OCI-LY1 (cell line): ENCODE measurements around the gene ASAP3.

Experiments
- H2AFZ ChIP-seq: fragments of 200-600 bp; sonication (generic), shearing (Covaris generic); 2 replicates; pipeline ENCODE4 v1.6.0; 2014; ENCODE audit warnings: antibody characterized with exemption, mild to moderate bottlenecking, low read length
- H3F3A ChIP-seq: fragments of 200-600 bp; sonication (generic), shearing (Covaris generic); 2 replicates; pipeline ENCODE4 v1.6.0; 2014; ENCODE audit warnings: mild to moderate bottlenecking, antibody characterized with exemption, low read length, moderate library complexity; ENCODE audit not compliant: insufficient read depth
- H3K27ac ChIP-seq: fragments of 200-600 bp; sonication (generic); 2 replicates; pipeline ENCODE4 v1.5.1; 2014; ENCODE audit warnings: low read length, mixed run types, mild to moderate bottlenecking, low read depth; ENCODE audit not compliant: poor library complexity, severe bottlenecking
- H3K27me3 ChIP-seq: fragments of 200-600 bp; sonication (generic); 2 replicates; pipeline ENCODE4 v1.6.0; 2014; ENCODE audit warnings: antibody characterized with exemption, mild to moderate bottlenecking, low read length, moderate library complexity; ENCODE audit not compliant: insufficient read depth
- H3K36me3 ChIP-seq: fragments of 200-600 bp; sonication (generic); 2 replicates; pipeline ENCODE4 v1.6.1; 2014; ENCODE audit warnings: mild to moderate bottlenecking, antibody characterized with exemption, low read length, moderate library complexity, mixed read lengths; ENCODE audit not compliant: insufficient read depth
- H3K4me1 ChIP-seq: fragments of 200-600 bp; sonication (generic); 2 replicates; pipeline ENCODE4 v1.5.1; 2014; ENCODE audit warnings: mild to moderate bottlenecking, low read length, moderate library complexity; ENCODE audit not compliant: insufficient read depth, severe bottlenecking
- H3K4me2 ChIP-seq: fragments of 200-600 bp; sonication (generic), shearing (Covaris generic); 2 replicates; pipeline ENCODE4 v1.6.1; 2014; ENCODE audit warnings: low read length
- H3K4me3 ChIP-seq: fragments of 200-600 bp; sonication (generic); 2 replicates; pipeline ENCODE4 v1.5.1; 2014; ENCODE audit warnings: low read length, low read depth, mild to moderate bottlenecking, mixed read lengths; ENCODE audit not compliant: poor library complexity, severe bottlenecking
- H3K79me2 ChIP-seq: fragments of 200-600 bp; shearing (Covaris generic); 2 replicates; pipeline ENCODE4 v1.6.1; 2016; ENCODE audit warnings: mixed run types, low read length, mixed read lengths; ENCODE audit not compliant: insufficient read depth
- H3K9ac ChIP-seq: fragments of 200-600 bp; sonication (generic), shearing (Covaris generic); 2 replicates; pipeline ENCODE4 v1.6.1; 2014; ENCODE audit warnings: mild to moderate bottlenecking, low read length, mixed read lengths
- H3K9me2 ChIP-seq: fragments of 200-600 bp; sonication (generic), shearing (Covaris generic); 2 replicates; pipeline ENCODE4 v1.6.1; 2014; ENCODE audit warnings: low read depth, mild to moderate bottlenecking, low read length, mixed read lengths
- H3K9me3 ChIP-seq: fragments of 200-600 bp; shearing (Covaris generic); 2 replicates; pipeline ENCODE4 v1.6.1; 2014; ENCODE audit warnings: low read length, mixed read lengths
- H4K20me1 ChIP-seq: fragments of 200-600 bp; sonication (generic), shearing (Covaris generic); 2 replicates; pipeline ENCODE4 v1.6.0; 2016; ENCODE audit warnings: mild to moderate bottlenecking, low read length; ENCODE audit not compliant: insufficient read depth
- EZH2 ChIP-seq: fragments of 200-600 bp; sonication (generic), shearing (Covaris generic); IDR thresholded peaks from 2 replicates; pipeline ENCODE4 v1.8.0; 2017; ENCODE audit warnings: borderline replicate concordance, mixed run types, mild to moderate bottlenecking, antibody characterized with exemption, low read length, moderate library complexity, mixed read lengths
- TF ChIP-seq, protein P1 (sequence below): fragments of 200-600 bp; sonication (generic), shearing (Covaris generic); IDR thresholded peaks from 2 replicates; pipeline ENCODE4 v1.5.1; 2017; ENCODE audit warnings: mild to moderate bottlenecking, antibody characterized with exemption, low read length, moderate library complexity, mixed read lengths

The ASAP3 gene

DNA sequence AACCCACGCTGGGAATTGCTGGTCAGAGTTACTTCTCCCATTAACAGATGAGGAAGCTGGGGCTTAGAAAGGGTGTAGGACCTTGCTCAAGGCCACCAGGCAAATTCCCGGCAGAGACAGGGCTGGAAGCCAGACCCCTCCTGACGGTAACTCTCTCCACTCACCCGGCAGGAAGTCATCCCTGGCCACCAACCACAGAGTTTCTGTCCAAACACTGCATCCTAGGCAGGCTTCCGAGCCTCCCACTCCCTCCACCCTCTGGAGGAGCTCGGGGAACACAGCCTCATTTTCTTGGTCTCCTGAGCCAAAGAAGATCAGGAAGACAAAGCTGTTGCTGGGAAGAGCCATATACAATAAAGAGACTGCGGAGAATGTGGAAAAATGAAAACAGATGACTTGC, 89.3 kb downstream of the ASAP3 start:
- no peak overlapping the region for H3K4me3 ChIP-seq
- no peak overlapping the region for H3K4me2 ChIP-seq

DNA sequence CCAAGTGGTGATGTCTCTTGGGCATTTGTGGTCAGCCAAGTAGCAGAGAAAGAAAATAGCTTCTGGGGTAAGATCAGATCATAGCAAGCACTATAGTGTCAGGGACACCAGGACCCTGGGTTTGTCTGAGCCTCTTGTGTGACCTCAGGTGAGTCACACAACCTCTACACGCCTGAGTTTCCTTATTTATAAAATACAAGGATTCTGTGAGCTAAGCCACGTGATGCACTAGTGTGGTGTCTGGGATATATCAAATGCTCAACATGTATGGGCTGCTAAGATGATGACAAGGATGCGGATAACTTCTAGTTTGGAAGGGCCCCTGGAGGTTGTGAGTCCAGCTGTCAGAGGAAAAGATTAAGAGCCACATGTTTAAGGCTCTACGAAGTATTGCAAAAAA, 89.8 kb downstream of the ASAP3 start:
- Histone ChIP-seq H3K4me3 (no peak overlapping the region), H3K79me2 (no peaks in the 10 kb centered on the region), H3K9me3 (no peaks in the 10 kb centered on the region), H3F3A (no peaks in the 10 kb centered on the region), H3K9me2 (no peaks in the 10 kb centered on the region), H4K20me1 (no peaks in the 10 kb centered on the region), H2AFZ (no peak overlapping the region), H3K36me3 (no peaks in the 10 kb centered on the region), H3K4me2 (no peak overlapping the region), H3K4me1 (no peaks in the 10 kb centered on the region), H3K27me3 (no peaks in the 10 kb centered on the region), H3K27ac (no peak overlapping the region), H3K9ac (no peak overlapping the region)
- TF ChIP-seq, protein P1, sequence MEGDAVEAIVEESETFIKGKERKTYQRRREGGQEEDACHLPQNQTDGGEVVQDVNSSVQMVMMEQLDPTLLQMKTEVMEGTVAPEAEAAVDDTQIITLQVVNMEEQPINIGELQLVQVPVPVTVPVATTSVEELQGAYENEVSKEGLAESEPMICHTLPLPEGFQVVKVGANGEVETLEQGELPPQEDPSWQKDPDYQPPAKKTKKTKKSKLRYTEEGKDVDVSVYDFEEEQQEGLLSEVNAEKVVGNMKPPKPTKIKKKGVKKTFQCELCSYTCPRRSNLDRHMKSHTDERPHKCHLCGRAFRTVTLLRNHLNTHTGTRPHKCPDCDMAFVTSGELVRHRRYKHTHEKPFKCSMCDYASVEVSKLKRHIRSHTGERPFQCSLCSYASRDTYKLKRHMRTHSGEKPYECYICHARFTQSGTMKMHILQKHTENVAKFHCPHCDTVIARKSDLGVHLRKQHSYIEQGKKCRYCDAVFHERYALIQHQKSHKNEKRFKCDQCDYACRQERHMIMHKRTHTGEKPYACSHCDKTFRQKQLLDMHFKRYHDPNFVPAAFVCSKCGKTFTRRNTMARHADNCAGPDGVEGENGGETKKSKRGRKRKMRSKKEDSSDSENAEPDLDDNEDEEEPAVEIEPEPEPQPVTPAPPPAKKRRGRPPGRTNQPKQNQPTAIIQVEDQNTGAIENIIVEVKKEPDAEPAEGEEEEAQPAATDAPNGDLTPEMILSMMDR = no peak

More for the DNA sequence above, 89.3 kb downstream of the ASAP3 start:
- no peaks in the 10 kb centered on the region for H3K4me1 ChIP-seq
- no peaks in the 10 kb centered on the region for H3K9me2 ChIP-seq
- no peak overlapping the region for H2AFZ ChIP-seq
- H3K27ac ChIP-seq = no peak overlapping the region
- no peak for TF ChIP-seq EZH2
- TF ChIP-seq, protein P1 = no peak
- no peaks in the 10 kb centered on the region for H3K79me2 ChIP-seq
- H4K20me1 ChIP-seq = no peaks in the 10 kb centered on the region
- no peaks in the 10 kb centered on the region for H3K9me3 ChIP-seq
- H3K36me3 ChIP-seq = no peaks in the 10 kb centered on the region
- no peaks in the 10 kb centered on the region for H3F3A ChIP-seq
- H3K9ac ChIP-seq = no peak overlapping the region
- no peaks in the 10 kb centered on the region for H3K27me3 ChIP-seq

GRCh38 chr1:23393706-23394105, 90.3 kb downstream of the ASAP3 start:
- H4K20me1 ChIP-seq = no peaks in the 10 kb centered on the region
- no peaks in the 10 kb centered on the region for H3K79me2 ChIP-seq
- no peak overlapping the region for H3K4me3 ChIP-seq
- H3K9ac ChIP-seq = no peak overlapping the region
- no peaks in the 10 kb centered on the region for H3F3A ChIP-seq
- no peaks in the 10 kb centered on the region for H3K9me2 ChIP-seq
- H2AFZ ChIP-seq = no peak overlapping the region
- no peaks in the 10 kb centered on the region for H3K36me3 ChIP-seq
- no peak for TF ChIP-seq EZH2
- TF ChIP-seq, protein P1 = no peak
- no peaks in the 10 kb centered on the region for H3K4me1 ChIP-seq
- H3K9me3 ChIP-seq = no peaks in the 10 kb centered on the region
- H3K4me2 ChIP-seq = no peak overlapping the region
- no peak overlapping the region for H3K27ac ChIP-seq
- no peaks in the 10 kb centered on the region for H3K27me3 ChIP-seq
